K562 (cell line): Measurements from ENCODE around the gene COL1A1. TPM values are rescaled to one million over a fixed set of nuclear protein-coding genes. Genes with fewer than 3 reads are reported as not detected.
A peak's percentile ranks its signal among the peaks of the same experiment; 100 is the strongest.

Source experiments
- AFF4 ChIP-seq: sonication (generic); formaldehyde crosslinking; IDR thresholded peaks from 2 replicates; pipeline ENCODE4 v1.8.0; 2023; ENCODE audit warnings: mild to moderate bottlenecking, missing genetic modification reagents
- GTF2A2 ChIP-seq: IDR thresholded peaks from 2 replicates; pipeline ENCODE4 v1.6.1; 2016; ENCODE audit warnings: mild to moderate bottlenecking, missing genetic modification characterization, missing compliant biosample characterization
- HNRNPL ChIP-seq: fragments of 200-400 bp; formaldehyde crosslinking; IDR thresholded peaks from 2 replicates; pipeline ENCODE4 v1.6.1; 2017; ENCODE audit warnings: low read depth, mild to moderate bottlenecking, low read length
- POLR2AphosphoS5 ChIP-seq: IDR thresholded peaks from 2 replicates; pipeline ENCODE4 v1.6.1; 2011; ENCODE audit warnings: mild to moderate bottlenecking, low read depth, low read length, moderate library complexity; ENCODE audit not compliant: control insufficient read depth, insufficient read depth
- RBM34 ChIP-seq: fragments of 200-400 bp; formaldehyde crosslinking; IDR thresholded peaks from 2 replicates; pipeline ENCODE4 v1.6.1; 2018; ENCODE audit warnings: low read length, borderline replicate concordance; ENCODE audit not compliant: insufficient read depth
- SFPQ ChIP-seq: fragments of 200-400 bp; formaldehyde crosslinking; IDR thresholded peaks from 2 replicates; pipeline ENCODE4 v1.6.1; 2017; ENCODE audit warnings: mild to moderate bottlenecking, low read depth, low read length, moderate library complexity
- STAT6 ChIP-seq: sonication (generic); formaldehyde crosslinking; IDR thresholded peaks from 2 replicates; pipeline ENCODE4 v1.8.1; 2023; ENCODE audit warnings: mild to moderate bottlenecking, missing genetic modification reagents
- YY1 ChIP-seq, 3 experiments: IDR thresholded peaks; 2 replicates each; pipeline ENCODE4 v1.6.1; 2011; ENCODE audit warnings: low read length in 2 of 3, mild to moderate bottlenecking in 2 of 3, moderate library complexity in 2 of 3, borderline replicate concordance in 1 of 3, control low read depth in 1 of 3, low read depth in 1 of 3; ENCODE audit not compliant: insufficient read depth in 3 of 3, insufficient replicate concordance in 2 of 3, control insufficient read depth in 1 of 3, insufficient read length in 1 of 3; ENCODE audit errors: extremely low read depth in 1 of 3
- ZNF384 ChIP-seq: IDR thresholded peaks from 2 replicates; pipeline ENCODE4 v1.6.1; 2012; ENCODE audit warnings: low read depth, low read length, improper control_type of control experiment
- ZNF592 ChIP-seq: fragments of 450-650 bp; IDR thresholded peaks from 2 replicates; pipeline ENCODE4 v1.6.1; 2017; ENCODE audit warnings: antibody characterized with exemption, mild to moderate bottlenecking
- ZNF707 ChIP-seq: fragments of 250-450 bp; sonication (Bioruptor Pico); conservative IDR thresholded peaks from 2 replicates; pipeline ENCODE4 v1.8.0; 2022; ENCODE audit warnings: inconsistent platforms, mild to moderate bottlenecking, moderate library complexity
- polyA plus RNA-seq, 8 experiments: library from polyadenylated mRNA; depleted of rRNA in 4 of 8; stranded (reverse) in 5 of 8; unstranded in 3 of 8; fragments of >200 nt; fragmentation: Nextera tagmentation in 2 of 8; fragmentation: Illumina TruSeq in 1 of 8; extraction: Ambion mirVana in 2 of 8; extraction: Trizol in 1 of 8; gene quantifications; 2 replicates each; pipeline versions ENCODE4 v1.2.1 to v1.2.3, GENCODE V29; 2011 to 2014; ENCODE audit warnings: inconsistent platforms in 1 of 8, missing spikeins in 1 of 8
- total RNA-seq, 7 experiments: library from RNA; depleted of rRNA in 6 of 7; stranded (reverse); fragments of >200 nt in 6 of 7; fragmentation: Illumina TruSeq in 2 of 7; extraction: Trizol in 2 of 7; gene quantifications; 2 replicates each; pipeline versions ENCODE4 v1.2.1 to v1.2.3, GENCODE V29; 2011 to 2021; ENCODE audit warnings: low replicate concordance in 1 of 7

COL1A1 gene
- total and polyA plus RNA-seq, 9 of the 15 experiments (the other 6 are each of a cell fraction or from before 2014, with no cell fraction given) = 0.04 to 3.4 (median 0.18) TPM

- no peak for TF ChIP-seq ZNF592
- TF ChIP-seq SFPQ = no peak
- 0 out of 2 replicates have a peak, but pooled peaks have one; percentile 52 for TF ChIP-seq HNRNPL
- TF ChIP-seq ZNF707 (CRISPR knock-in tag) = no peak
- no peak for TF ChIP-seq GTF2A2
- no peak for TF ChIP-seq AFF4
- TF ChIP-seq STAT6 (CRISPR knock-in tag) = no peak
- TF ChIP-seq ZNF384 = no peak
- no peak for TF ChIP-seq RBM34
- peak; percentile 36; the same call in 1 of the 2 replicates for TF ChIP-seq POLR2AphosphoS5
- TF ChIP-seq YY1 (IDR thresholded peaks at IDR 0.05; ENCODE audit: borderline replicate concordance in 1 of 3, control insufficient read depth in 1 of 3, extremely low read depth in 1 of 3, insufficient read depth in 3 of 3, insufficient read length in 1 of 3, insufficient replicate concordance in 2 of 3, low read depth in 1 of 3, low read length in 2 of 3) = peak in 1 of 3 experiments; percentile 30
These were observed 50.1 kb downstream of the COL1A1 start (continued) for GRCh38 chr17:50151041-50151936.
